Prostate gland (tissue), 2 donors: ENCODE measurements around the gene LORICRIN. TPM values are rescaled to one million over a fixed set of nuclear protein-coding genes. Genes with fewer than 3 reads are reported as not detected.
A peak's percentile ranks its signal among the peaks of the same experiment; 100 is the strongest.

Experiments
- DNase-seq: peaks from one replicate; pipeline ENCODE4 v3.0.0-alpha.2; 2019; ENCODE audit warnings: low spot score
- H3K27ac ChIP-seq, 2 donors: fragments of 200-600 bp; sonication (generic); 2 replicates each; pipeline ENCODE4 v1.5.1; 2017 to 2019
- H3K27me3 ChIP-seq: fragments of 200-600 bp; sonication (generic); replicated peaks from 2 replicates; pipeline ENCODE4 v1.5.1; 2019; ENCODE audit not compliant: insufficient read depth
- H3K36me3 ChIP-seq, 2 donors: fragments of 200-600 bp; sonication (generic); 1 replicate in 1 of 2; 2 replicates in 1 of 2; pipeline versions ENCODE4 v1.5.1 to v1.8.1; 2017 to 2019
- H3K4me1 ChIP-seq: fragments of 200-600 bp; sonication (generic); replicated peaks from 2 replicates; pipeline ENCODE4 v1.5.1; 2019
- H3K4me3 ChIP-seq, 2 donors: fragments of 200-600 bp; sonication (generic); 2 replicates each; pipeline ENCODE4 v1.5.1; 2017 to 2019
- H3K9me3 ChIP-seq: fragments of 200-600 bp; sonication (generic); 2 replicates; pipeline ENCODE4 v1.5.1; 2017
- CTCF ChIP-seq, 4 experiments: fragments of 200-600 bp in 2 of 4; fragments of 450-650 bp in 2 of 4; sonication (generic) in 2 of 4; IDR thresholded peaks; 1 replicate in 3 of 4; 2 replicates in 1 of 4; pipeline ENCODE4 v1.5.1; 2016 to 2019; ENCODE audit warnings: antibody characterized with exemption in 4 of 4, mild to moderate bottlenecking in 2 of 4, moderate library complexity in 2 of 4
- POLR2A ChIP-seq: fragments of 450-650 bp; IDR thresholded peaks from one replicate; pipeline ENCODE4 v1.6.1; 2016; ENCODE audit warnings: antibody characterized with exemption, mild to moderate bottlenecking
- POLR2AphosphoS5 ChIP-seq: sonication (generic); formaldehyde crosslinking; IDR thresholded peaks from one replicate; pipeline ENCODE4 v1.6.1; 2017; ENCODE audit warnings: antibody characterized with exemption
- WGBS: methylation state at CpG from one replicate; pipeline ENCODE4 v1.1.5; 2018; 5-methylcytosine and 5-hydroxymethylcytosine counted together
- intact Hi-C: fragments of 100-400 bp; cut with DNase I; formaldehyde crosslinking; loops from one replicate; pipeline ENCODE4 v1.14.2; 2022
- total RNA-seq, 2 donors: library from RNA; depleted of rRNA; stranded (reverse); fragments of >200 nt; gene quantifications; one replicate each; pipeline ENCODE4 v1.1.0, GENCODE V29; 2016

The LORICRIN gene
- total RNA-seq, 2 donors from 2014 or later, result 0.45 TPM; not detected in 1

- no peaks in the 10 kb centered on the region for H3K9me3 ChIP-seq
- no peak for DNase-seq
- no peak overlapping the region for H3K27ac ChIP-seq
- H3K4me3 ChIP-seq, result no peak overlapping the region
- H3K4me1 ChIP-seq, result no peaks in the 10 kb centered on the region
- H3K27me3 ChIP-seq, result no peaks in the 10 kb centered on the region
- WGBS, result 35% methylated on average over 1 of the region's 1 CpG
- intact Hi-C loops, result no loop called here
- TF ChIP-seq POLR2AphosphoS5, result no peak
- TF ChIP-seq POLR2A, result no peak
- H3K36me3 ChIP-seq, result no peaks in the 10 kb centered on the region
Observed at GRCh38 chr1:153253693-153254092, 5.8 kb upstream of the LORICRIN start.

GRCh38 chr1:153260585-153261280 lies 1.2 kb downstream of the LORICRIN start:
- peak overlapping the region; percentile 18 to 36 for H3K4me3 ChIP-seq
- H3K9me3 ChIP-seq, result no peaks in the 10 kb centered on the region

GRCh38 chr1:153261281-153262069 lies 2.0 kb downstream of the LORICRIN start:
- no peak overlapping the region for H3K27ac ChIP-seq
- H3K36me3 ChIP-seq, result no peaks in the 10 kb centered on the region
- DNase-seq, result no peak
- H3K9me3 ChIP-seq, result no peaks in the 10 kb centered on the region
- peak overlapping the region; percentile 18 to 36 for H3K4me3 ChIP-seq
- peaks cover 13% of the 10 kb centered on the region for H3K27me3 ChIP-seq
- peaks cover 4% of the 10 kb centered on the region for H3K4me1 ChIP-seq
- TF ChIP-seq POLR2A (no peak), POLR2AphosphoS5 (no peak), CTCF (IDR thresholded peaks at IDR 0.05) (no peak)
- intact Hi-C loops, result no loop called here
- 3% methylated on average over 7 of the region's 80 CpGs for WGBS

More at GRCh38 chr1:153260585-153261280, 1.2 kb downstream of the LORICRIN start:
- intact Hi-C loops, result no loop called here
- no peak for DNase-seq
- Histone ChIP-seq H3K27ac (no peak overlapping the region), H3K27me3 (peaks cover 13% of the 10 kb centered on the region), H3K36me3 (no peaks in the 10 kb centered on the region), H3K4me1 (peaks cover 4% of the 10 kb centered on the region)
- 20% methylated on average over 23 of the region's 45 CpGs for WGBS
- no peak for TF ChIP-seq POLR2A
- no peak for TF ChIP-seq CTCF (IDR thresholded peaks at IDR 0.05)
- no peak for TF ChIP-seq POLR2AphosphoS5

- H3K4me3 ChIP-seq, result peak overlapping the region in 1 of 2 donors; percentile 18
- intact Hi-C loops, result no loop called here
- WGBS, result 30% methylated on average over 6 of the region's 6 CpGs
- no peak for TF ChIP-seq POLR2A
- TF ChIP-seq POLR2AphosphoS5, result no peak
- no peak for TF ChIP-seq CTCF (IDR thresholded peaks at IDR 0.05)
- H3K27me3 ChIP-seq, result peaks cover 13% of the 10 kb centered on the region
- H3K36me3 ChIP-seq, result no peaks in the 10 kb centered on the region
- H3K9me3 ChIP-seq, result no peaks in the 10 kb centered on the region
- peaks cover 4% of the 10 kb centered on the region for H3K4me1 ChIP-seq
- H3K27ac ChIP-seq, result no peak overlapping the region
- DNase-seq, result no peak
Observed at GRCh38 chr1:153262070-153262366, 2.5 kb downstream of the LORICRIN start.

- Histone ChIP-seq H3K9me3 (no peaks in the 10 kb centered on the region), H3K27ac (no peak overlapping the region), H3K4me1 (peaks cover 4% of the 10 kb centered on the region), H3K4me3 (no peak overlapping the region), H3K36me3 (no peaks in the 10 kb centered on the region), H3K27me3 (peaks cover 17% of the 10 kb centered on the region)
- DNase-seq, result no peak
- TF ChIP-seq POLR2AphosphoS5 (no peak), CTCF (IDR thresholded peaks at IDR 0.05) (no peak), POLR2A (no peak)
- intact Hi-C loops, result no loop called here
- WGBS, result 24% methylated on average over 10 of the region's 10 CpGs
Observed at GRCh38 chr1:153262462-153263157, 3.1 kb downstream of the LORICRIN start.
